ENCODE measurements around the gene FASTKD3. TPM values are rescaled to one million over a fixed set of nuclear protein-coding genes. Genes with fewer than 3 reads are reported as not detected.

The FASTKD3 gene
- total and polyA plus RNA-seq, 10 of the 15 experiments (the other 5 are each of a cell fraction or from before 2014, with no cell fraction given): 12.1 to 59.6 (median 25.3) TPM

GRCh38 chr5:7907612-7908011 is 38.8 kb upstream of the FASTKD3 start:
- no peaks in the 10 kb centered on the region for H4K20me1 ChIP-seq (ENCODE audit: control insufficient read depth, insufficient read depth)
- intact Hi-C loops (cut with micrococcal nuclease; ENCODE audit: unreplicated experiment) (no loop called here), in situ Hi-C loops (cut with MboI) (loop anchor here (25.0 kb wide), 1 partner anchor 1630 kb away; the partner anchor contains the start of gene SEMA5A)
- CTCF ChIA-PET: interaction anchor here (0.8 kb wide), 1 partner anchor 21 kb away, joined by 3 read pairs; no protein-coding TSS in a partner anchor
- H3K9me3 ChIP-seq (replicated peaks; ENCODE audit: control insufficient read depth, insufficient read depth, low read length): peaks cover 2% of the 10 kb centered on the region
- BruUV-seq (replicated peaks): no TSS peak
- POLR2A ChIA-PET: no interaction called here
- no peak for ATAC-seq
- 38% methylated on average over 1 of the region's 1 CpG for WGBS (ENCODE audit: insufficient coverage, insufficient replicate concordance, low lambda C conversion rate, missing lambda C conversion rate)
- H3K36me3 ChIP-seq (ENCODE audit: control insufficient read depth in 2 of 2, insufficient read depth in 2 of 2, low read length in 1 of 2): peaks cover 0 to 5% of the 10 kb centered on the region in 2 experiments; a peak in 2 of 4 replicates
- no peak overlapping the region for H3K9ac ChIP-seq (ENCODE audit: control insufficient read depth, insufficient read depth, low read length)
- TF ChIP-seq, protein P1, sequence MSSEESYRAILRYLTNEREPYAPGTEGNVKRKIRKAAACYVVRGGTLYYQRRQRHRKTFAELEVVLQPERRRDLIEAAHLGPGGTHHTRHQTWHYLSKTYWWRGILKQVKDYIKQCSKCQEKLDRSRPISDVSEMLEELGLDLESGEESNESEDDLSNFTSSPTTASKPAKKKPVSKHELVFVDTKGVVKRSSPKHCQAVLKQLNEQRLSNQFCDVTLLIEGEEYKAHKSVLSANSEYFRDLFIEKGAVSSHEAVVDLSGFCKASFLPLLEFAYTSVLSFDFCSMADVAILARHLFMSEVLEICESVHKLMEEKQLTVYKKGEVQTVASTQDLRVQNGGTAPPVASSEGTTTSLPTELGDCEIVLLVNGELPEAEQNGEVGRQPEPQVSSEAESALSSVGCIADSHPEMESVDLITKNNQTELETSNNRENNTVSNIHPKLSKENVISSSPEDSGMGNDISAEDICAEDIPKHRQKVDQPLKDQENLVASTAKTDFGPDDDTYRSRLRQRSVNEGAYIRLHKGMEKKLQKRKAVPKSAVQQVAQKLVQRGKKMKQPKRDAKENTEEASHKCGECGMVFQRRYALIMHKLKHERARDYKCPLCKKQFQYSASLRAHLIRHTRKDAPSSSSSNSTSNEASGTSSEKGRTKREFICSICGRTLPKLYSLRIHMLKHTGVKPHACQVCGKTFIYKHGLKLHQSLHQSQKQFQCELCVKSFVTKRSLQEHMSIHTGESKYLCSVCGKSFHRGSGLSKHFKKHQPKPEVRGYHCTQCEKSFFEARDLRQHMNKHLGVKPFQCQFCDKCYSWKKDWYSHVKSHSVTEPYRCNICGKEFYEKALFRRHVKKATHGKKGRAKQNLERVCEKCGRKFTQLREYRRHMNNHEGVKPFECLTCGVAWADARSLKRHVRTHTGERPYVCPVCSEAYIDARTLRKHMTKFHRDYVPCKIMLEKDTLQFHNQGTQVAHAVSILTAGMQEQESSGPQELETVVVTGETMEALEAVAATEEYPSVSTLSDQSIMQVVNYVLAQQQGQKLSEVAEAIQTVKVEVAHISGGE (CRISPR knock-in tag; IDR thresholded peaks at IDR 0.05): no peak
- TF ChIP-seq TCF3 (IDR thresholded peaks at IDR 0.05; ENCODE audit: borderline replicate concordance, insufficient read depth, low read depth, low read length) (no peak), ZNF217 (IDR thresholded peaks at IDR 0.05) (no peak), ZNF384 (IDR thresholded peaks at IDR 0.05; ENCODE audit: borderline replicate concordance, low read depth, low read length) (no peak), CEBPB (IDR thresholded peaks at IDR 0.05; ENCODE audit: borderline replicate concordance in 1 of 2, low read depth in 2 of 2, low read length in 2 of 2) (no peak), SPI1 (IDR thresholded peaks at IDR 0.05; ENCODE audit: borderline replicate concordance, insufficient read depth, low read depth, low read length) (no peak)
- TF ChIP-seq, protein P2, sequence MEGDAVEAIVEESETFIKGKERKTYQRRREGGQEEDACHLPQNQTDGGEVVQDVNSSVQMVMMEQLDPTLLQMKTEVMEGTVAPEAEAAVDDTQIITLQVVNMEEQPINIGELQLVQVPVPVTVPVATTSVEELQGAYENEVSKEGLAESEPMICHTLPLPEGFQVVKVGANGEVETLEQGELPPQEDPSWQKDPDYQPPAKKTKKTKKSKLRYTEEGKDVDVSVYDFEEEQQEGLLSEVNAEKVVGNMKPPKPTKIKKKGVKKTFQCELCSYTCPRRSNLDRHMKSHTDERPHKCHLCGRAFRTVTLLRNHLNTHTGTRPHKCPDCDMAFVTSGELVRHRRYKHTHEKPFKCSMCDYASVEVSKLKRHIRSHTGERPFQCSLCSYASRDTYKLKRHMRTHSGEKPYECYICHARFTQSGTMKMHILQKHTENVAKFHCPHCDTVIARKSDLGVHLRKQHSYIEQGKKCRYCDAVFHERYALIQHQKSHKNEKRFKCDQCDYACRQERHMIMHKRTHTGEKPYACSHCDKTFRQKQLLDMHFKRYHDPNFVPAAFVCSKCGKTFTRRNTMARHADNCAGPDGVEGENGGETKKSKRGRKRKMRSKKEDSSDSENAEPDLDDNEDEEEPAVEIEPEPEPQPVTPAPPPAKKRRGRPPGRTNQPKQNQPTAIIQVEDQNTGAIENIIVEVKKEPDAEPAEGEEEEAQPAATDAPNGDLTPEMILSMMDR (IDR thresholded peaks at IDR 0.05 in 2 of 3, conservative IDR thresholded peaks at IDR 0.05 in 1 of 3; ENCODE audit: control insufficient read depth in 2 of 3, extremely low read depth in 1 of 3, insufficient read depth in 1 of 3, low read depth in 3 of 3, low read length in 3 of 3): no peak
- TF ChIP-seq, protein P3, sequence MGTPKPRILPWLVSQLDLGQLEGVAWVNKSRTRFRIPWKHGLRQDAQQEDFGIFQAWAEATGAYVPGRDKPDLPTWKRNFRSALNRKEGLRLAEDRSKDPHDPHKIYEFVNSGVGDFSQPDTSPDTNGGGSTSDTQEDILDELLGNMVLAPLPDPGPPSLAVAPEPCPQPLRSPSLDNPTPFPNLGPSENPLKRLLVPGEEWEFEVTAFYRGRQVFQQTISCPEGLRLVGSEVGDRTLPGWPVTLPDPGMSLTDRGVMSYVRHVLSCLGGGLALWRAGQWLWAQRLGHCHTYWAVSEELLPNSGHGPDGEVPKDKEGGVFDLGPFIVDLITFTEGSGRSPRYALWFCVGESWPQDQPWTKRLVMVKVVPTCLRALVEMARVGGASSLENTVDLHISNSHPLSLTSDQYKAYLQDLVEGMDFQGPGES (IDR thresholded peaks at IDR 0.05): no peak
- H3K79me2 ChIP-seq (ENCODE audit: control insufficient read depth, insufficient read depth, low read length): no peaks in the 10 kb centered on the region
- SMC1A ChIA-PET (ENCODE audit: uncharacterized antibody, unreplicated experiment): interaction anchor here (1.3 kb wide), 1 partner anchor 20 kb away, joined by 4 read pairs; no protein-coding TSS in a partner anchor
- H3K4me1 ChIP-seq (ENCODE audit: control insufficient read depth, insufficient read depth, low read length): peaks cover 5% of the 10 kb centered on the region; the same call in 1 of the 2 replicates
- FAIRE-seq: no peak
- H3K27ac ChIP-seq (ENCODE audit: control insufficient read depth, insufficient read depth): no peak overlapping the region
- no peak for DNase-seq (ENCODE audit: low read depth, low spot score)
- RAD21 ChIA-PET (ENCODE audit: unreplicated experiment): interaction anchor here (0.6 kb wide), 1 partner anchor 18 kb away, joined by 4 read pairs; no protein-coding TSS in a partner anchor
- H3K4me2 ChIP-seq (ENCODE audit: control insufficient read depth, insufficient read depth): no peak overlapping the region
- no peak overlapping the region for H3K4me3 ChIP-seq
- H3K27me3 ChIP-seq (replicated peaks in 1 of 2; ENCODE audit: control insufficient read depth in 2 of 2, insufficient read depth in 2 of 2, low read length in 1 of 2): no peaks in the 10 kb centered on the region
- H2AFZ ChIP-seq (ENCODE audit: control insufficient read depth, low read depth, low read length): no peak overlapping the region
